Stomach (tissue), 9 donors: ENCODE results near the gene ADGRL3. TPM values are rescaled to one million over a fixed set of nuclear protein-coding genes. Genes with fewer than 3 reads are reported as not detected.

Experiments
- DNase-seq, 2 donors: peaks; one replicate each; pipeline versions ENCODE4 v3.0.0 to v3.0.0-alpha.2; 2013 to 2019
- H3K27ac ChIP-seq, 5 donors: fragments of 200-600 bp in 4 of 5; sonication (generic) in 4 of 5; one replicate each; pipeline ENCODE4 v1.5.1; 2013 to 2019; ENCODE audit warnings: mild to moderate bottlenecking in 1 of 5, moderate library complexity in 1 of 5
- H3K27me3 ChIP-seq, 3 donors: fragments of 200-600 bp; sonication (generic); one replicate each; pipeline ENCODE4 v1.5.1; 2017 to 2019; ENCODE audit warnings: mixed run types in 1 of 3
- H3K36me3 ChIP-seq, 4 donors: fragments of 200-600 bp; sonication (generic); 1 replicate in 3 of 4; 2 replicates in 1 of 4; pipeline ENCODE4 v1.5.1; 2016 to 2019
- H3K4me1 ChIP-seq, 4 donors: fragments of 200-600 bp; sonication (generic); one replicate each; pipeline ENCODE4 v1.5.1; 2016 to 2019
- H3K4me3 ChIP-seq, 4 donors: fragments of 200-600 bp; sonication (generic) in 3 of 4; one replicate each; pipeline ENCODE4 v1.5.1; 2016 to 2019; ENCODE audit warnings: mild to moderate bottlenecking in 1 of 4
- H3K9me3 ChIP-seq, 4 donors: fragments of 200-600 bp; sonication (generic); one replicate each; pipeline ENCODE4 v1.5.1; 2016 to 2019
- EP300 ChIP-seq: sonication (generic); formaldehyde crosslinking; IDR thresholded peaks from one replicate; pipeline ENCODE4 v1.6.1; 2017; ENCODE audit warnings: antibody characterized with exemption
- POLR2A ChIP-seq, 4 donors: fragments of 450-650 bp; IDR thresholded peaks; one replicate each; pipeline ENCODE4 v1.6.1; 2016; ENCODE audit warnings: antibody characterized with exemption in 4 of 4, control low read depth in 2 of 4, mild to moderate bottlenecking in 1 of 4, moderate library complexity in 1 of 4
- POLR2AphosphoS5 ChIP-seq, 3 donors: sonication (generic); formaldehyde crosslinking; IDR thresholded peaks; one replicate each; pipeline ENCODE4 v1.6.1; 2016; ENCODE audit warnings: antibody characterized with exemption in 3 of 3
- WGBS, 5 donors: extraction: QIAGEN DNeasy Blood & Tissue Kit in 3 of 5; methylation state at CpG; one replicate each; pipeline versions ENCODE4 v1.1.5 to v1.1.7; 2013 to 2018; 5-methylcytosine and 5-hydroxymethylcytosine counted together
- intact Hi-C: fragments of 100-400 bp; cut with DNase I; formaldehyde crosslinking; loops from one replicate; pipeline ENCODE4 v1.15.1; 2023; ENCODE audit warnings: low total_unique reads
- polyA plus RNA-seq, 3 donors: library from polyadenylated mRNA; stranded (reverse); fragments of 200-250 nt; gene quantifications; one replicate each; pipeline ENCODE4 v1.2.3, GENCODE V29; 2013
- total RNA-seq, 5 donors: library from RNA; depleted of rRNA; stranded (reverse); fragments of >200 nt; gene quantifications; one replicate each; pipeline versions ENCODE4 v1.1.0 to v1.2.3, GENCODE V29; 2014 to 2016
- TF ChIP-seq, protein P1 (sequence below), 7 experiments: fragments of 450-650 bp in 4 of 7; fragments of 200-600 bp in 3 of 7; sonication (generic) in 3 of 7; IDR thresholded peaks; one replicate each; pipeline ENCODE4 v1.5.1; 2016 to 2019; ENCODE audit warnings: antibody characterized with exemption in 7 of 7, control low read depth in 2 of 7, mild to moderate bottlenecking in 1 of 7
- donor health status: healthy with polysubstance abuse.
- donor health status: Bipolar disorder and iron deficiency.
- donor health status: healthy.

The ADGRL3 gene
- total and polyA plus RNA-seq, 8 donors: 0.48 to 109 (median 3.9) TPM

DNA sequence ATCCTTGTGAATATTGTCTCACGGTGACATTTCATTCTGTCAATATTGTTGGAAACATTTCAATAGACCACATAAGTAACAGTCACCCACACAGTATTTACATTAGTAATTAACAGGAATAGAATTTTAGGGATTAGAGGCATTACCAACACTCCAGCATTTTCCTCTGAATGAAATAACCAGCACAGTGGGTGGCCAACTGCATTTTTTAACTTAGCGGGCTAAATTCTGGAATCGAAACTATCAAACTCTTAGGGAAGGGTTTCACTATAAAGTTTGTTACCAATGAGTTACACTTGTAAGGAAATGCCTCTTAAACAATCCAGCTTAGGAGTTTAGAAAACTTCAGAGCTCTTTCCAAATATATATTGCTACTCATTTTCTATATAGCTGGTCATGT is 403.0 kb downstream of the ADGRL3 start:
- 72 to 85% (median 75%) methylated on average over 3 of the region's 3 CpGs for WGBS, 5 donors
- intact Hi-C loops: no loop called here

DNA sequence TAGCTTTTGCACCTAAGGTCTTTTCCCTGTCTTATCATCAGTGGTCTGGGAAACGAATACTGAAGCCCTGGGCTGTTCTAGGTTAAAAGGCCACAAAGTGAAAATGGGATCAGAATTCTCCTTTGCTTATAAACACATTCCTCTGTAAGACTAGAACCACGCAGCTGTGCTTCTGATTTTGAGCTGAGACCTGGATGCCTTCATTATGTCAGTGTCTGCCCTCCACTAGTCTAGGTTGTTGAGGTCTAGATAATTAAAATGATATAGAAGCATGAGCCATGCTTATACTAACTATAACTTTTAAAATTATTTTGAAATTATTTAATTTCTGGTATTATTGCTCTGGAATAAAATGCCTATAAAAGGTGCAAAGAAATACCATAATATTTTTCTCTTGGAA is 403.9 kb downstream of the ADGRL3 start:
- no peaks in the 10 kb centered on the region for H3K4me1 ChIP-seq
- no peaks in the 10 kb centered on the region for H3K27me3 ChIP-seq
- H3K27ac ChIP-seq: no peak overlapping the region
- DNase-seq: no peak
- no peaks in the 10 kb centered on the region for H3K9me3 ChIP-seq
- TF ChIP-seq POLR2A (IDR thresholded peaks at IDR 0.05) (no peak), POLR2AphosphoS5 (IDR thresholded peaks at IDR 0.05) (no peak), EP300 (no peak)
- TF ChIP-seq, protein P1, sequence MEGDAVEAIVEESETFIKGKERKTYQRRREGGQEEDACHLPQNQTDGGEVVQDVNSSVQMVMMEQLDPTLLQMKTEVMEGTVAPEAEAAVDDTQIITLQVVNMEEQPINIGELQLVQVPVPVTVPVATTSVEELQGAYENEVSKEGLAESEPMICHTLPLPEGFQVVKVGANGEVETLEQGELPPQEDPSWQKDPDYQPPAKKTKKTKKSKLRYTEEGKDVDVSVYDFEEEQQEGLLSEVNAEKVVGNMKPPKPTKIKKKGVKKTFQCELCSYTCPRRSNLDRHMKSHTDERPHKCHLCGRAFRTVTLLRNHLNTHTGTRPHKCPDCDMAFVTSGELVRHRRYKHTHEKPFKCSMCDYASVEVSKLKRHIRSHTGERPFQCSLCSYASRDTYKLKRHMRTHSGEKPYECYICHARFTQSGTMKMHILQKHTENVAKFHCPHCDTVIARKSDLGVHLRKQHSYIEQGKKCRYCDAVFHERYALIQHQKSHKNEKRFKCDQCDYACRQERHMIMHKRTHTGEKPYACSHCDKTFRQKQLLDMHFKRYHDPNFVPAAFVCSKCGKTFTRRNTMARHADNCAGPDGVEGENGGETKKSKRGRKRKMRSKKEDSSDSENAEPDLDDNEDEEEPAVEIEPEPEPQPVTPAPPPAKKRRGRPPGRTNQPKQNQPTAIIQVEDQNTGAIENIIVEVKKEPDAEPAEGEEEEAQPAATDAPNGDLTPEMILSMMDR (IDR thresholded peaks at IDR 0.05): no peak
- no peak overlapping the region for H3K4me3 ChIP-seq
- WGBS, 5 donors: 57 to 68% (median 60%) methylated on average over 2 of the region's 2 CpGs
- H3K36me3 ChIP-seq: no peaks in the 10 kb centered on the region
- intact Hi-C loops: no loop called here

More for the DNA sequence above, 403.0 kb downstream of the ADGRL3 start:
- H3K27me3 ChIP-seq: no peaks in the 10 kb centered on the region
- no peak overlapping the region for H3K27ac ChIP-seq
- no peak for DNase-seq
- H3K4me1 ChIP-seq: no peaks in the 10 kb centered on the region
- no peak overlapping the region for H3K4me3 ChIP-seq
- H3K9me3 ChIP-seq: no peaks in the 10 kb centered on the region
- no peak for TF ChIP-seq EP300
- TF ChIP-seq POLR2AphosphoS5 (IDR thresholded peaks at IDR 0.05): no peak
- no peaks in the 10 kb centered on the region for H3K36me3 ChIP-seq

DNA sequence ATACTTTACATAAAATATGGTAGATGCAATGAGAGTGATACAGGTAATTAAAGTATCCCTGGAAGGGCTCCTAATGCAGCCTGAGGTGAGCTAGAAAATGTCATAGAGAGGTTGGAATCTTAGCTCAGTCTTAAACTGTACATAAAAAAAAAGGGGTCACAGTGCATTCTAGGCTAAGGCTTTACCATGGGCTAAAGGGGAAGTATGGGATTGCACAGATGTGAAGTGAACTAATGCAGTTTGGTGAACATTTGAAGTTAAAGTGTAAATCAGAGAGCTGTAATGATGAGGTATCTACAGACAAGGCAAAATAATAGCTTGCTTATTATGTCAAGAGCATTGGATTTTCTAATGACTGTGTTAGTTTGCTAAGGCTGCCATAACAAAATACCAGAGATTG is 405.9 kb downstream of the ADGRL3 start:
- no peak overlapping the region for H3K4me3 ChIP-seq
- H3K27me3 ChIP-seq: no peaks in the 10 kb centered on the region
- intact Hi-C loops: no loop called here
- no peak for DNase-seq
- H3K27ac ChIP-seq: no peak overlapping the region
- H3K36me3 ChIP-seq: no peaks in the 10 kb centered on the region
- no peaks in the 10 kb centered on the region for H3K9me3 ChIP-seq
- no peak for TF ChIP-seq POLR2A (IDR thresholded peaks at IDR 0.05)
- no peak for TF ChIP-seq POLR2AphosphoS5 (IDR thresholded peaks at IDR 0.05)
- TF ChIP-seq, protein P1 (IDR thresholded peaks at IDR 0.05): no peak
- no peak for TF ChIP-seq EP300
- H3K4me1 ChIP-seq: no peaks in the 10 kb centered on the region

DNA sequence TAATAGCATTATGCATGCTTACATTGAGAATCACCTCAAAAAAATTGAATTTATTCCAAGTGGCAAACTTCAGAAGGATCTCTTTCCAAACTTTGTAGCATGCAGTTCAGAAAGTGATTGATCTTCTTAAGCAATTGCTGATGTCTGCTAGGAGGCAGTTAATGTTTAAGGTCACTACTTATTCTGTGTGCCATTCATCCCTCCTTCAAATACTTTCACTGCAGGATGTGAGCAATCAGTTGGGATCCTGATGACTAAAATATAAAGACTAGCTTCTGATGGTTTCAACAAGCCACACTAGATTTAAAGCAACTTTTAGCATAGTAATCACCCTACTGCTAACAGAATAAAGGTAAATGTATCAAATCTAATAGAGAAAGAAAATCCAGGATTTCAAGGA is 414.1 kb downstream of the ADGRL3 start:
- Histone ChIP-seq H3K27me3 (no peaks in the 10 kb centered on the region), H3K36me3 (no peaks in the 10 kb centered on the region), H3K4me1 (no peaks in the 10 kb centered on the region), H3K27ac (no peak overlapping the region), H3K9me3 (no peaks in the 10 kb centered on the region), H3K4me3 (no peak overlapping the region)
- TF ChIP-seq, protein P1 (IDR thresholded peaks at IDR 0.05): no peak
- TF ChIP-seq POLR2AphosphoS5 (IDR thresholded peaks at IDR 0.05) (no peak), EP300 (no peak), POLR2A (IDR thresholded peaks at IDR 0.05) (no peak)
- intact Hi-C loops: no loop called here
- no peak for DNase-seq

DNA sequence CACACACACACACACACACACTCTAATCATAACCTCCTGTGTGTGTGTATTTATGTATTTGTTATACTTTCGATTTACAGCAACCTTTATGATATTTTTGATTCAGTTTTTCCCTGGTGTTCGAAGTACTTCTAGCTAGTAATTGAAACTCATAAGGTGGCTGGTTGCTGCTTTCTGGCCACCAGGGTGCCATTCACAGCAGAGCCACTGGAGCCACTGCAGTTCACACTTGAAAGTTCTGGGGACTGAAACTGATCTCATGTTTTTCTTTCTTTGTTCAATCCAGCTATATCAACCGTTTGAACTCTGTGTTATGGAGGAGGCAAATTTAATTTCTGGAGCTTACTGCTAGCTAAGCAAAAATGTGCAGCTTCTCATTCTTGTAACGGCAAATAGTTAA is 419.4 kb downstream of the ADGRL3 start:
- no peak for DNase-seq
- no peaks in the 10 kb centered on the region for H3K27me3 ChIP-seq
- H3K27ac ChIP-seq: no peak overlapping the region
- H3K9me3 ChIP-seq: no peaks in the 10 kb centered on the region
- no peak for TF ChIP-seq POLR2AphosphoS5 (IDR thresholded peaks at IDR 0.05)
- TF ChIP-seq EP300: no peak
- no peak for TF ChIP-seq POLR2A (IDR thresholded peaks at IDR 0.05)
- TF ChIP-seq, protein P1 (IDR thresholded peaks at IDR 0.05): no peak
- intact Hi-C loops: no loop called here
- H3K4me3 ChIP-seq: no peak overlapping the region
- no peaks in the 10 kb centered on the region for H3K36me3 ChIP-seq
- 62 to 74% (median 68%) methylated on average over 4 of the region's 4 CpGs for WGBS, 5 donors
- no peaks in the 10 kb centered on the region for H3K4me1 ChIP-seq
